Hepatocyte (in vitro differentiated cells): ENCODE results near the gene C20orf141. TPM values are rescaled to one million over a fixed set of nuclear protein-coding genes. Genes with fewer than 3 reads are reported as not detected.

Experiments used
- DNase-seq: peaks from one replicate; pipeline ENCODE4 v3.0.0-alpha.2; 2016; ENCODE audit warnings: low spot score
- H2AFZ ChIP-seq: fragments of 200-600 bp; sonication (generic); 2 replicates; pipeline ENCODE4 v1.6.0; 2016; ENCODE audit warnings: antibody characterized with exemption, mild to moderate bottlenecking
- H3K27ac ChIP-seq: fragments of 200-600 bp; sonication (generic); 2 replicates; pipeline ENCODE4 v1.5.1; 2016; ENCODE audit warnings: mild to moderate bottlenecking
- H3K27me3 ChIP-seq: fragments of 200-600 bp; sonication (generic); 2 replicates; pipeline ENCODE4 v1.6.1; 2016
- H3K36me3 ChIP-seq: fragments of 200-600 bp; sonication (generic); replicated peaks from 2 replicates; pipeline ENCODE4 v1.5.1; 2016; ENCODE audit warnings: low read depth; ENCODE audit not compliant: insufficient read depth
- H3K4me1 ChIP-seq: fragments of 200-600 bp; sonication (generic); 2 replicates; pipeline ENCODE4 v1.5.1; 2016; ENCODE audit warnings: mild to moderate bottlenecking, moderate library complexity; ENCODE audit not compliant: insufficient read depth
- H3K4me2 ChIP-seq: fragments of 200-600 bp; sonication (generic); 2 replicates; pipeline ENCODE4 v1.6.0; 2016
- H3K4me3 ChIP-seq: fragments of 200-600 bp; sonication (generic); 2 replicates; pipeline ENCODE4 v1.5.1; 2016; ENCODE audit warnings: mild to moderate bottlenecking
- H3K79me2 ChIP-seq: fragments of 200-600 bp; sonication (generic); 2 replicates; pipeline ENCODE4 v1.6.0; 2017; ENCODE audit warnings: mild to moderate bottlenecking
- H3K9me2 ChIP-seq: fragments of 200-600 bp; sonication (generic); replicated peaks from 2 replicates; pipeline ENCODE4 v1.6.0; 2017; ENCODE audit warnings: mild to moderate bottlenecking; ENCODE audit not compliant: insufficient read depth
- H3K9me3 ChIP-seq: fragments of 200-600 bp; sonication (generic); 2 replicates; pipeline ENCODE4 v1.5.1; 2016; ENCODE audit warnings: low read depth, mild to moderate bottlenecking
- H4K20me1 ChIP-seq: fragments of 200-600 bp; sonication (generic); 2 replicates; pipeline ENCODE4 v1.6.0; 2016; ENCODE audit warnings: mild to moderate bottlenecking; ENCODE audit not compliant: insufficient read depth, poor library complexity, severe bottlenecking
- EZH2 ChIP-seq: fragments of 200-600 bp; sonication (generic); IDR thresholded peaks from 2 replicates; pipeline ENCODE4 v1.6.1; 2016; ENCODE audit warnings: antibody characterized with exemption, mild to moderate bottlenecking, borderline replicate concordance
- EZH2phosphoT487 ChIP-seq: fragments of 200-600 bp; sonication (generic); IDR thresholded peaks from one replicate; pipeline ENCODE4 v1.6.1; 2018; ENCODE audit warnings: antibody characterized with exemption, mild to moderate bottlenecking, low read depth, moderate library complexity; ENCODE audit not compliant: unreplicated experiment, severe bottlenecking
- WGBS: methylation state at CpG from one replicate; pipeline ENCODE4 v1.1.6; 2016; ENCODE audit warnings: low lambda C conversion rate; ENCODE audit errors: missing lambda C conversion rate; 5-methylcytosine and 5-hydroxymethylcytosine counted together
- polyA plus RNA-seq: library from polyadenylated mRNA; unstranded; fragments of >200 nt; fragmentation: Nextera tagmentation; extraction: Ambion mirVana; gene quantifications from 2 replicates; pipeline ENCODE4 v1.2.1, GENCODE V29; 2016
- total RNA-seq: library from RNA; depleted of rRNA; stranded (reverse); fragments of >200 nt; gene quantifications from 2 replicates; pipeline ENCODE4 v1.2.3, GENCODE V29; 2014
- TF ChIP-seq, protein P1 (sequence below): fragments of 200-600 bp; sonication (generic); IDR thresholded peaks from 2 replicates; pipeline ENCODE4 v1.5.1; 2016; ENCODE audit warnings: antibody characterized with exemption, mild to moderate bottlenecking; ENCODE audit not compliant: poor library complexity

C20orf141 gene
- total and polyA plus RNA-seq, 2 experiments from 2014 or later: not detected

GRCh38 chr20:2771631-2772080, 43.1 kb upstream of the C20orf141 start:
- Histone ChIP-seq H3K4me2 (no peak overlapping the region), H2AFZ (no peak overlapping the region), H3K9me3 (no peaks in the 10 kb centered on the region), H3K36me3 (no peaks in the 10 kb centered on the region), H3K4me1 (no peaks in the 10 kb centered on the region), H3K27ac (no peak overlapping the region), H3K9me2 (no peaks in the 10 kb centered on the region), H4K20me1 (no peaks in the 10 kb centered on the region), H3K4me3 (no peak overlapping the region), H3K79me2 (no peaks in the 10 kb centered on the region), H3K27me3 (no peaks in the 10 kb centered on the region)
- 59% methylated on average over 12 of the region's 12 CpGs for WGBS
- TF ChIP-seq, protein P1, sequence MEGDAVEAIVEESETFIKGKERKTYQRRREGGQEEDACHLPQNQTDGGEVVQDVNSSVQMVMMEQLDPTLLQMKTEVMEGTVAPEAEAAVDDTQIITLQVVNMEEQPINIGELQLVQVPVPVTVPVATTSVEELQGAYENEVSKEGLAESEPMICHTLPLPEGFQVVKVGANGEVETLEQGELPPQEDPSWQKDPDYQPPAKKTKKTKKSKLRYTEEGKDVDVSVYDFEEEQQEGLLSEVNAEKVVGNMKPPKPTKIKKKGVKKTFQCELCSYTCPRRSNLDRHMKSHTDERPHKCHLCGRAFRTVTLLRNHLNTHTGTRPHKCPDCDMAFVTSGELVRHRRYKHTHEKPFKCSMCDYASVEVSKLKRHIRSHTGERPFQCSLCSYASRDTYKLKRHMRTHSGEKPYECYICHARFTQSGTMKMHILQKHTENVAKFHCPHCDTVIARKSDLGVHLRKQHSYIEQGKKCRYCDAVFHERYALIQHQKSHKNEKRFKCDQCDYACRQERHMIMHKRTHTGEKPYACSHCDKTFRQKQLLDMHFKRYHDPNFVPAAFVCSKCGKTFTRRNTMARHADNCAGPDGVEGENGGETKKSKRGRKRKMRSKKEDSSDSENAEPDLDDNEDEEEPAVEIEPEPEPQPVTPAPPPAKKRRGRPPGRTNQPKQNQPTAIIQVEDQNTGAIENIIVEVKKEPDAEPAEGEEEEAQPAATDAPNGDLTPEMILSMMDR: no peak
- no peak for TF ChIP-seq EZH2
- no peak for TF ChIP-seq EZH2phosphoT487
- DNase-seq: no peak

DNA sequence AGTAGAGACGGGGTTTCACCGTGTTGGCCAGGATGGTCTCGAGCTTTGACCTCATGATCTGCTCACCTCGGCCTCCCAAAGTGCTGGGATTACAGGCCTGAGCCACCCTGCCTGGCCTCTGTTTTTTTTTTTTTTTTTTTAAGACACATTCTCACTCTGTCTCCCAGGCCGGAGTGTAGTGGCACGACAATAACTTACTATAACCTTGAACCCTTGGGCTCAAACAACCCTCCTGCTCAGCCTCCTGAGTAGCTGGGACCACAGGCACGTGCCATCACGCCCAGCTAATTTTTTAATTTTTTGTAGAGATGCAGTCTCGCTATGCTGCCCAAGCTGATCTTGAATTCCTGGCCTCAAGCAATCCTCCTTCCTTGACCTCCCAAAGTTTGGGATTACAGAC, 41.0 kb upstream of the C20orf141 start:
- no peak for TF ChIP-seq EZH2phosphoT487
- TF ChIP-seq, protein P1: no peak
- TF ChIP-seq EZH2: no peak
- Histone ChIP-seq H3K4me1 (no peaks in the 10 kb centered on the region), H3K36me3 (no peaks in the 10 kb centered on the region), H4K20me1 (no peaks in the 10 kb centered on the region), H3K27me3 (peaks cover 2% of the 10 kb centered on the region), H3K9me2 (no peaks in the 10 kb centered on the region), H3K79me2 (no peaks in the 10 kb centered on the region), H3K4me3 (no peak overlapping the region), H2AFZ (no peak overlapping the region), H3K27ac (no peak overlapping the region), H3K4me2 (no peak overlapping the region), H3K9me3 (no peaks in the 10 kb centered on the region)
- DNase-seq: no peak
- 86% methylated on average over 9 of the region's 9 CpGs for WGBS

DNA sequence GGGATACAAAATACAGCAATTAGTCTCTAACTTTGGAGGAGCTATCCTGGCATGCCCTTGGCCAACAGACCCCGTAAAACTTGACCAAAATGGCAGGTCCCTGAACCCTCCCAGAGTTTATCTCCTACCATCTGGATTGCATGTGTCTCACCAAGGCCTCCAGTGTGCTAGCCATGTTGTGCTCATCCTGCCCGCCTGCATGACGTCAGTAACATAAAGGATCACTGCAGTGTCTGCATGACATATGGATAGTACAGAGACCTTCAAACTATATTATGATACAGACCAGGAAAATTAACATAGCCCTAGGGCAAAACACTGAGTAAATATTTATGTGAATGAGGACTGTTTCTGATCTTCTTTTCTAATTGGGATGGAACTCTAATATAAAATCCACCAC, 39.6 kb upstream of the C20orf141 start:
- WGBS: 83% methylated on average over 3 of the region's 3 CpGs
- H3K4me2 ChIP-seq: no peak overlapping the region

More for the DNA sequence above, 39.6 kb upstream of the C20orf141 start:
- Histone ChIP-seq H3K79me2 (no peaks in the 10 kb centered on the region), H3K36me3 (no peaks in the 10 kb centered on the region), H3K4me3 (no peak overlapping the region), H3K9me2 (no peaks in the 10 kb centered on the region), H3K27ac (no peak overlapping the region), H3K9me3 (no peaks in the 10 kb centered on the region), H4K20me1 (no peaks in the 10 kb centered on the region), H3K4me1 (no peaks in the 10 kb centered on the region), H2AFZ (no peak overlapping the region), H3K27me3 (peaks cover 2% of the 10 kb centered on the region)
- DNase-seq: no peak
- TF ChIP-seq, protein P1: no peak
- TF ChIP-seq EZH2: no peak
- TF ChIP-seq EZH2phosphoT487: no peak
